SK-N-SH treated with all-trans-retinoic acid at 6 μM for 48 hours (cell line): ENCODE results near the gene TSKU.

Experiments used
- ARNTL ChIP-seq: fragments of 450-650 bp; formaldehyde crosslinking; IDR thresholded peaks from 2 replicates; pipeline ENCODE4 v1.5.0; 2020; ENCODE audit warnings: low read depth, mild to moderate bottlenecking, moderate library complexity, borderline replicate concordance
- CSDC2 ChIP-seq: fragments of 250-450 bp; sonication (Bioruptor Pico); IDR thresholded peaks from 2 replicates; pipeline ENCODE4 v1.5.0; 2020; ENCODE audit warnings: mild to moderate bottlenecking, moderate library complexity
- ESRRG ChIP-seq: fragments of 250-450 bp; sonication (Bioruptor Pico); IDR thresholded peaks from 2 replicates; pipeline ENCODE4 v1.6.1; 2021; ENCODE audit warnings: mild to moderate bottlenecking
- GLIS3 ChIP-seq: fragments of 250-450 bp; sonication (Bioruptor Pico); IDR thresholded peaks from 2 replicates; pipeline ENCODE4 v1.5.0; 2020; ENCODE audit warnings: mild to moderate bottlenecking, moderate library complexity
- OSR1 ChIP-seq: fragments of 250-450 bp; sonication (Bioruptor Pico); IDR thresholded peaks from 2 replicates; pipeline ENCODE4 v1.8.0; 2022; ENCODE audit warnings: moderate library complexity, mild to moderate bottlenecking, inconsistent platforms
- PPARA ChIP-seq: fragments of 250-450 bp; sonication (Bioruptor Pico); IDR thresholded peaks from 2 replicates; pipeline ENCODE4 v1.5.0; 2020; ENCODE audit warnings: mild to moderate bottlenecking, borderline replicate concordance
- RARB ChIP-seq: fragments of 250-450 bp; sonication (Bioruptor Pico); IDR thresholded peaks from 2 replicates; pipeline ENCODE4 v1.8.0; 2021; ENCODE audit warnings: mild to moderate bottlenecking, moderate library complexity
- ZC3H10 ChIP-seq: fragments of 250-450 bp; sonication (Bioruptor Pico); IDR thresholded peaks from 2 replicates; pipeline ENCODE4 v1.5.1; 2021; ENCODE audit warnings: mild to moderate bottlenecking, moderate library complexity
- ZFP3 ChIP-seq: fragments of 250-450 bp; sonication (Bioruptor Pico); IDR thresholded peaks from 2 replicates; pipeline ENCODE4 v1.5.0; 2020; ENCODE audit warnings: mild to moderate bottlenecking, moderate library complexity
- ZFP30 ChIP-seq: fragments of 450-650 bp; formaldehyde crosslinking; IDR thresholded peaks from 2 replicates; pipeline ENCODE4 v1.5.0; 2022; ENCODE audit warnings: mild to moderate bottlenecking, moderate library complexity
- TF ChIP-seq, protein P1 (sequence below): fragments of 250-450 bp; sonication (Bioruptor Pico); IDR thresholded peaks from 2 replicates; pipeline ENCODE4 v1.5.0; 2020; ENCODE audit warnings: mild to moderate bottlenecking, moderate library complexity
- TF ChIP-seq, protein P2 (sequence below): fragments of 250-450 bp; sonication (Bioruptor Pico); IDR thresholded peaks from 2 replicates; pipeline ENCODE4 v1.8.0; 2020; ENCODE audit warnings: mild to moderate bottlenecking, moderate library complexity, borderline replicate concordance
- TF ChIP-seq, protein P3 (sequence below): fragments of 250-450 bp; sonication (Bioruptor Pico); IDR thresholded peaks from 2 replicates; pipeline ENCODE4 v1.8.0; 2021; ENCODE audit warnings: low read depth, mild to moderate bottlenecking, moderate library complexity, borderline replicate concordance
- TF ChIP-seq, protein P4 (sequence below): fragments of 250-450 bp; sonication (Bioruptor Pico); IDR thresholded peaks from 2 replicates; pipeline ENCODE4 v1.5.1; 2020; ENCODE audit warnings: low read depth, mild to moderate bottlenecking, moderate library complexity

DNA sequence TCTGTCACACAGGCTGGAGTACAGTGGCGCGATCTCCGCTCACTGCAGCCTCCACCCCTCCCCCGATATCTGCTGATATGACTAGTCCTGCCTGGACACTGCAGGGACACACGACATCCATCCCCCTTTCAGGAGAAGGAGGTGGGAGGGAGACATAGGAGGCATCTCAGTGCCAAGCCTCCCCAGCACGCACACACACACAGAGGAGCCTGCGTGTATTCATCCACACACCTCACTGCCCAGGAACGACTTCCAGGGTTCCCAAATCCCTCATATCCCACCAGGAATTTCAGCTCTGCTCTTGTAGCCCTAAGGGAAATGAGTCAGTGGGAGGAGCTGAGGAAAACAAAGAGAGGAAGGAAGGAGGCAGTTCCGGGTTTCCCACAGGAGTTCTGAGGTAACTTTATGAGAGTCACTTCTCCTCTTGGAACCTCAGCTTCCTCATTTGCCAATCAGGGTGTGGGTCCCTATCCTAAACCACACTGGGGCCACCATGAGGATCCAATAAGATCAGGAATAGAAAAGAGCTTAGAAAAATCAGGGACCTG lies 40.4 kb downstream of the TSKU start:
- TF ChIP-seq, protein P1, sequence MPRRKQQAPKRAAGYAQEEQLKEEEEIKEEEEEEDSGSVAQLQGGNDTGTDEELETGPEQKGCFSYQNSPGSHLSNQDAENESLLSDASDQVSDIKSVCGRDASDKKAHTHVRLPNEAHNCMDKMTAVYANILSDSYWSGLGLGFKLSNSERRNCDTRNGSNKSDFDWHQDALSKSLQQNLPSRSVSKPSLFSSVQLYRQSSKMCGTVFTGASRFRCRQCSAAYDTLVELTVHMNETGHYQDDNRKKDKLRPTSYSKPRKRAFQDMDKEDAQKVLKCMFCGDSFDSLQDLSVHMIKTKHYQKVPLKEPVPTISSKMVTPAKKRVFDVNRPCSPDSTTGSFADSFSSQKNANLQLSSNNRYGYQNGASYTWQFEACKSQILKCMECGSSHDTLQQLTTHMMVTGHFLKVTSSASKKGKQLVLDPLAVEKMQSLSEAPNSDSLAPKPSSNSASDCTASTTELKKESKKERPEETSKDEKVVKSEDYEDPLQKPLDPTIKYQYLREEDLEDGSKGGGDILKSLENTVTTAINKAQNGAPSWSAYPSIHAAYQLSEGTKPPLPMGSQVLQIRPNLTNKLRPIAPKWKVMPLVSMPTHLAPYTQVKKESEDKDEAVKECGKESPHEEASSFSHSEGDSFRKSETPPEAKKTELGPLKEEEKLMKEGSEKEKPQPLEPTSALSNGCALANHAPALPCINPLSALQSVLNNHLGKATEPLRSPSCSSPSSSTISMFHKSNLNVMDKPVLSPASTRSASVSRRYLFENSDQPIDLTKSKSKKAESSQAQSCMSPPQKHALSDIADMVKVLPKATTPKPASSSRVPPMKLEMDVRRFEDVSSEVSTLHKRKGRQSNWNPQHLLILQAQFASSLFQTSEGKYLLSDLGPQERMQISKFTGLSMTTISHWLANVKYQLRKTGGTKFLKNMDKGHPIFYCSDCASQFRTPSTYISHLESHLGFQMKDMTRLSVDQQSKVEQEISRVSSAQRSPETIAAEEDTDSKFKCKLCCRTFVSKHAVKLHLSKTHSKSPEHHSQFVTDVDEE, result no peak
- TF ChIP-seq, protein P2, sequence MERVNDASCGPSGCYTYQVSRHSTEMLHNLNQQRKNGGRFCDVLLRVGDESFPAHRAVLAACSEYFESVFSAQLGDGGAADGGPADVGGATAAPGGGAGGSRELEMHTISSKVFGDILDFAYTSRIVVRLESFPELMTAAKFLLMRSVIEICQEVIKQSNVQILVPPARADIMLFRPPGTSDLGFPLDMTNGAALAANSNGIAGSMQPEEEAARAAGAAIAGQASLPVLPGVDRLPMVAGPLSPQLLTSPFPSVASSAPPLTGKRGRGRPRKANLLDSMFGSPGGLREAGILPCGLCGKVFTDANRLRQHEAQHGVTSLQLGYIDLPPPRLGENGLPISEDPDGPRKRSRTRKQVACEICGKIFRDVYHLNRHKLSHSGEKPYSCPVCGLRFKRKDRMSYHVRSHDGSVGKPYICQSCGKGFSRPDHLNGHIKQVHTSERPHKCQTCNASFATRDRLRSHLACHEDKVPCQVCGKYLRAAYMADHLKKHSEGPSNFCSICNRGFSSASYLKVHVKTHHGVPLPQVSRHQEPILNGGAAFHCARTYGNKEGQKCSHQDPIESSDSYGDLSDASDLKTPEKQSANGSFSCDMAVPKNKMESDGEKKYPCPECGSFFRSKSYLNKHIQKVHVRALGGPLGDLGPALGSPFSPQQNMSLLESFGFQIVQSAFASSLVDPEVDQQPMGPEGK, result no peak
- no peak for TF ChIP-seq GLIS3 (CRISPR knock-in tag)
- TF ChIP-seq, protein P3, sequence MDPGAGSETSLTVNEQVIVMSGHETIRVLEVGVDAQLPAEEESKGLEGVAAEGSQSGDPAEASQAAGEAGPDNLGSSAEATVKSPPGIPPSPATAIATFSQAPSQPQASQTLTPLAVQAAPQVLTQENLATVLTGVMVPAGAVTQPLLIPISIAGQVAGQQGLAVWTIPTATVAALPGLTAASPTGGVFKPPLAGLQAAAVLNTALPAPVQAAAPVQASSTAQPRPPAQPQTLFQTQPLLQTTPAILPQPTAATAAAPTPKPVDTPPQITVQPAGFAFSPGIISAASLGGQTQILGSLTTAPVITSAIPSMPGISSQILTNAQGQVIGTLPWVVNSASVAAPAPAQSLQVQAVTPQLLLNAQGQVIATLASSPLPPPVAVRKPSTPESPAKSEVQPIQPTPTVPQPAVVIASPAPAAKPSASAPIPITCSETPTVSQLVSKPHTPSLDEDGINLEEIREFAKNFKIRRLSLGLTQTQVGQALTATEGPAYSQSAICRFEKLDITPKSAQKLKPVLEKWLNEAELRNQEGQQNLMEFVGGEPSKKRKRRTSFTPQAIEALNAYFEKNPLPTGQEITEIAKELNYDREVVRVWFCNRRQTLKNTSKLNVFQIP (CRISPR knock-in tag), result no peak
- TF ChIP-seq PPARA (CRISPR knock-in tag), result no peak
- TF ChIP-seq OSR1 (CRISPR knock-in tag), result no peak
- TF ChIP-seq ZFP3 (CRISPR knock-in tag), result no peak
- TF ChIP-seq ZFP30 (CRISPR knock-in tag), result no peak
- no peak for TF ChIP-seq RARB
- no peak for TF ChIP-seq CSDC2 (CRISPR knock-in tag)
- TF ChIP-seq, protein P4, sequence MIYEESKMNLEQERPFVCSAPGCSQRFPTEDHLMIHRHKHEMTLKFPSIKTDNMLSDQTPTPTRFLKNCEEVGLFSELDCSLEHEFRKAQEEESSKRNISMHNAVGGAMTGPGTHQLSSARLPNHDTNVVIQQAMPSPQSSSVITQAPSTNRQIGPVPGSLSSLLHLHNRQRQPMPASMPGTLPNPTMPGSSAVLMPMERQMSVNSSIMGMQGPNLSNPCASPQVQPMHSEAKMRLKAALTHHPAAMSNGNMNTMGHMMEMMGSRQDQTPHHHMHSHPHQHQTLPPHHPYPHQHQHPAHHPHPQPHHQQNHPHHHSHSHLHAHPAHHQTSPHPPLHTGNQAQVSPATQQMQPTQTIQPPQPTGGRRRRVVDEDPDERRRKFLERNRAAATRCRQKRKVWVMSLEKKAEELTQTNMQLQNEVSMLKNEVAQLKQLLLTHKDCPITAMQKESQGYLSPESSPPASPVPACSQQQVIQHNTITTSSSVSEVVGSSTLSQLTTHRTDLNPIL (CRISPR knock-in tag), result no peak
- TF ChIP-seq ZC3H10 (CRISPR knock-in tag), result no peak
- no peak for TF ChIP-seq ESRRG
- TF ChIP-seq ARNTL (CRISPR knock-in tag), result no peak
